Stimulated activated CD4-positive, alpha-beta T cell treated with anti-CD3 and anti-CD28 coated beads, Interleukin-2, amount 100 ng/mL, for 48 hours (primary cell): ENCODE data around the gene ITGAE.
"Not testable (repeated sequence)": the region's sequence is repeated elsewhere in the genome, so short reads cannot be mapped to it uniquely, and the experiment has no call there.

Experiments
- DNase-seq, 2 donors: peaks; one replicate each; pipeline ENCODE4 v3.0.0-alpha.2; 2020

Gene ITGAE, protein sequence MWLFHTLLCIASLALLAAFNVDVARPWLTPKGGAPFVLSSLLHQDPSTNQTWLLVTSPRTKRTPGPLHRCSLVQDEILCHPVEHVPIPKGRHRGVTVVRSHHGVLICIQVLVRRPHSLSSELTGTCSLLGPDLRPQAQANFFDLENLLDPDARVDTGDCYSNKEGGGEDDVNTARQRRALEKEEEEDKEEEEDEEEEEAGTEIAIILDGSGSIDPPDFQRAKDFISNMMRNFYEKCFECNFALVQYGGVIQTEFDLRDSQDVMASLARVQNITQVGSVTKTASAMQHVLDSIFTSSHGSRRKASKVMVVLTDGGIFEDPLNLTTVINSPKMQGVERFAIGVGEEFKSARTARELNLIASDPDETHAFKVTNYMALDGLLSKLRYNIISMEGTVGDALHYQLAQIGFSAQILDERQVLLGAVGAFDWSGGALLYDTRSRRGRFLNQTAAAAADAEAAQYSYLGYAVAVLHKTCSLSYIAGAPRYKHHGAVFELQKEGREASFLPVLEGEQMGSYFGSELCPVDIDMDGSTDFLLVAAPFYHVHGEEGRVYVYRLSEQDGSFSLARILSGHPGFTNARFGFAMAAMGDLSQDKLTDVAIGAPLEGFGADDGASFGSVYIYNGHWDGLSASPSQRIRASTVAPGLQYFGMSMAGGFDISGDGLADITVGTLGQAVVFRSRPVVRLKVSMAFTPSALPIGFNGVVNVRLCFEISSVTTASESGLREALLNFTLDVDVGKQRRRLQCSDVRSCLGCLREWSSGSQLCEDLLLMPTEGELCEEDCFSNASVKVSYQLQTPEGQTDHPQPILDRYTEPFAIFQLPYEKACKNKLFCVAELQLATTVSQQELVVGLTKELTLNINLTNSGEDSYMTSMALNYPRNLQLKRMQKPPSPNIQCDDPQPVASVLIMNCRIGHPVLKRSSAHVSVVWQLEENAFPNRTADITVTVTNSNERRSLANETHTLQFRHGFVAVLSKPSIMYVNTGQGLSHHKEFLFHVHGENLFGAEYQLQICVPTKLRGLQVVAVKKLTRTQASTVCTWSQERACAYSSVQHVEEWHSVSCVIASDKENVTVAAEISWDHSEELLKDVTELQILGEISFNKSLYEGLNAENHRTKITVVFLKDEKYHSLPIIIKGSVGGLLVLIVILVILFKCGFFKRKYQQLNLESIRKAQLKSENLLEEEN

DNA sequence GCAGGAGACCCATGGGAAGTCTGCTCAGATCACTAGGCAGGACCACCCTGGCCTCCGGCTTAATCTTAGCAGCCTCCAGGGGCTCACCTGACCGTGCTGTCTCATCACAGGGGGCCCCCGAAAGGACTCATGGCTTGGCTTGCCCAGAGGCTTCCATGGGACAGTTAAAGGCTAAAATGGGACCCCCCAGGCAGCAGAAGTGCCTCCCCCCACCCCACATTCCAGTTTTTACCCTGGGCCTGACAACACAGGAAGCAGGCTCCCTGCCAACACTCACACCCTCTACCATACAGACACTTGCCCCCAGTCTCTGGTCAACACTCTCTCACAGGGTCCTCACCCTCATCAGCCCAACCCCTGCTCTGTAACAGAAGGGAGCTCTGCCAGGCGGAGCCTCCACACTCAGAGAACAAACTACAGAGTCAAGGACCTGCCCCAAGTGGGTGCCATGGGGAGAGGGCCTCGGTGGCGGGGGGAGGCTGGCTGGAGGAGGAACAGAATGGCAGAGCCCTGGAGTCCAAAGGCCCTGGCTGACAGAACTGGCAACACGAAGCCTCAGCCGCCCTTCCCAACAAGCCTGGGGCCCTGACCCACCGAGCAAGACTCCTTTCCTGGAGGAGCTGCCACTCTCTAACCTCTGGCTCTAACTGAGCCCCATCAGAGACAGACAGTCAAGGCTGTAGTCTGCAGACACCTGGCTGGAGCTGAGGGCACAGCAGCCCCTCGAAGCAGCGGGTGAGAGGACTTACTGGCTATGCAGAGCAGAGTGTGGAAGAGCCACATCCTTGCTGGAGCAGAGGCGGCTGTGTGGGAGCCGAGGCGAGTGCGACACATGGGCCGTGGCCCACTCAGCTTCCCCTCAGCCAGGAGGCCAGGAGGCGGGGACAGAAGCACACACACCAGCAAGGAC, at the start of gene ITGAE:
Gene ITGAE (minus strand): TSS at position 827 of the 910 bp plus-strand sequence. CDS start 44 bp downstream, at position 783.
- no peak for DNase-seq

DNA sequence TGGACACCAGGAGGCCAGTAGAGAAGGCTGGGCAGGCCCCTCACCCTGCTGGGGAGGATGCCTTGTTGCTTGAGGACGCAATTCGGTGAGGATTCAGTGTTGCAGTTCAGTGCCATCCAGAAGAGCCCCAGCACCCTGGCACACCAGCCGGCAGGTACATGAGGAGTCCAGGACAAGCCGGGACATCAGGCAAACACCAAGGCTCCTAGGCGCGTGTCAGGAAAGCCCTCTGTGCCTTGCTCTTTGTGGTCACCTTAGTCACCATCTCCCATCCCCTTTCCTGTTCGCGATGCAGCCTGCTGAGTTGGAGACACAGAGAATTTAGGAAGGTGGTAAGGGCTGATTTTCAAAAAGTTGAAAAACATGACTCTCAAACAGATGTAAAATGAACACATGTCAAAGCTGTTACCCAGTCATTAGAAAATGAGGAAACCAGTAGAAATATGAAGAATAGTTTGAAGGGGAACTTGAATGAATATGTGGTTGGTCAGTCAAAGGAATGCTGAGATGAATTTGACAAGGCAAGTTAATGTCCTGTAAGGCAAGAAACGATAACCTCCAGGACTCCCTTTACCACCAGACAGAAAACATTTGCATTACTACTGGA, 47.3 kb upstream of the ITGAE start:
- no peak for DNase-seq

DNA sequence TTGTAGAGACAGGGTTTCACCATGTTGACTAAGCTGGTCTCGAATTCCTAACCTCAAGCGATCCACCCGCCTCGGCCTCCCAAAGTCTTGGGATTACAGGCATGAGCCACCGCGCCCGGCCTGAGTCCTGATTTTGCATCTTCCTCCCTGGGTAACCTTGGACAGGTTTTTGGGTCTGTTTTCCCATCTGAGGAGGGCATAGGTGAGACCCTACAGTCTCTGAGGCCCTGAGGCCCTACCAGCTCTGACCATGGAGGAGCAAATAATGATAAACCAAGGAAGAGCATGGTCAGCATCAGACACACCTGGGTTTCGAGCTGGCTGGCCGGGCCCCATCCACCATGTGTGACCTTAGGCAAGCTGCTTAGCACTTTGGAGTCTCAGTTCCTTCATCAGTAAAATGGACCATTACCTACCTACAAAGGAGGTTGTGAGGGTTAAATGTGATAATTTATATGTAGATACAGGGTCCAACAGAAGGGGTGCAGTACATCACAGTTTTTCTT, 46.2 kb upstream of the ITGAE start:
- no peak for DNase-seq

DNA sequence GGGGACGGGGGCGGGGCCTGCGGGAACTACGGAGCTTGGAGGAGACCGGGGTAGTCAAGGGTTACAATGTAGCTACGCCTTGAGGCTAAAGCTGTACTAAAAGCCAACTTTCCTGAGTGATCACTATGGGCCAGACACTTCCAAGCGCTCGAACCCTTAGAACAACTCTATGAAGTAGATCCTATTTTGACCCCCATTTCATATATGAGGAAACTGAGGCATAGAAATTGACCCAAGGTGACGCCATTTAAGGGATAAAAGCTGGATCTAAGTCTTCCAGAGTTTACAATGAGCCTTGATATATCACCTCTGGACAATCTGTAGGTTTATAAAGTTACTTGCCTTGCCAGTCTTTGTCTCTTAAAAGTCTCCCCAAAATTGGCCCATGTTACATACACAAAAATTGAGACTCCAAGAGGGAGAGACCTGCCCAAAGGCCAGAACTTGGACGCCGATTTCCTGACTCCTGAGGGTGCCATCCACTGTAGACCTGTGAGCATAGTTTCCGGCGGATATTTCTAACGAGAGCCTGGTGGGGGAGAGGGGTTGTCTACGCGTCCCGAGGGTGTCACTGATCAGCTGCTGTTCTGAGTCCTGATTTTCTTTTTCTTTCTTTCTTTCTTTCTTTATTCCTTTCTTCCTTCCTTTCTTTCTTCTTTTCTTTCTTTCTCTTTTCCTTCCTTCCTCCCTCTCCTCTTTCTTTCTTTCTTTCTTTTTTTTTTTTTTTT, 45.6 kb upstream of the ITGAE start:
- no peak for DNase-seq

DNA sequence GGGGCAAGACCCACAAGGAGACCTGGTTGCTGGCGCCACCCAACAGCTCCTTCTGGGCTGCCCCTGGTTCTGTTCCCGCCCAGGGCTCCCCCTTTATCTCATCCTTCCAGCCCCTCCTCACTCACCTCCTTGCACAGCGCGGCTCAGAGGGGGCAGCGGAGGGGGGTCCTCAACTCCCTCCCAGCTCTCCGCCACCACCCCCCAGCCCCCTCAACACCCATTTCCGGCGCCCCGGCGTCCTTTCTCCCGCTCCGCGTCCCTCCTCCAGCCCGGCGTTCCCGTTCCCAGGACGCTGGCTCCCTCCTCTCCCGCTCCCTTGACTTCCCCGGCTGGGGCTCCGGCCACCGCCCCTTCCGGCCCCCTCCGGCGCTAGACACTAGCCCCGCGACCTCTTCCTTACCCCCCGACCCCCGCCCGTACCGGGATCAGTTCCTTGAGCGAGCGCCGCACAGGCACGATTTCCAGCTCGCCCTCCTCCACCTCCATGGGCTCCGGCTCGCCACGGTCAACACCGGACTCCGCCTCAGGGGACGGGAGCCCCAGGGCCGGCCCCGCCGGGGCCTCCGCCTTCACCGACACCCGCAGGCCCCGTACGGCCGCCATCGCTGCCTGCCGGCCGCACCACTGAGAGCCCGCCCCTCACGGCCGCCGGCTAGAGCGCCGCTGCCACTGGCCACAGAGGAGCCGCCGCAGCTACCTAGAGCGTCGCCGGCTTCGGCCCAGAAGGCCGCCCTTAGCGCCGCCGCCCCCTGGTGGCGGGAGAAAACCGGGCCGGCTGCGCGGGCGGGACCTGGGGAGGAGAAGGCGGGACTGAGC, 44.8 kb upstream of the ITGAE start, which contains the start of gene NCBP3:
Gene NCBP3 (minus strand): TSS at position 626 of the 816 bp plus-strand sequence. CDS start 23 bp downstream, at position 603.
- peak; percentile 89 to 96 for DNase-seq

DNA sequence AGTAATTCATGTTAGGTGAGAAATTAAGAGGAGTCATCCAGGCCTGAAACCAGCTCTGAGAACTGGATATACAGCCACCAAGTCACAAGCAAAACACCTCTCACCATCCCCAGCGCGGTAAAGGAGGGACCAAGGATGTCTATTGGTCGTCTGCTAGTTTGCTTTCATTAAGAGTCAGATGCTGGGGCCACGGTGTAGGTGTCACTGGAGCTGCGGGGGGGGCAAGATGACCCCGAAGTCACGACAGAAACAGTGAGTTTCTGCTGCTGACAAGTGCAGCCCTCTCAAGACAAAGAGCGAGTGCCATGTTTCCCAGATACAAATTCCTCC, 44.3 kb upstream of the ITGAE start:
- DNase-seq, result peak; percentile 37

DNA sequence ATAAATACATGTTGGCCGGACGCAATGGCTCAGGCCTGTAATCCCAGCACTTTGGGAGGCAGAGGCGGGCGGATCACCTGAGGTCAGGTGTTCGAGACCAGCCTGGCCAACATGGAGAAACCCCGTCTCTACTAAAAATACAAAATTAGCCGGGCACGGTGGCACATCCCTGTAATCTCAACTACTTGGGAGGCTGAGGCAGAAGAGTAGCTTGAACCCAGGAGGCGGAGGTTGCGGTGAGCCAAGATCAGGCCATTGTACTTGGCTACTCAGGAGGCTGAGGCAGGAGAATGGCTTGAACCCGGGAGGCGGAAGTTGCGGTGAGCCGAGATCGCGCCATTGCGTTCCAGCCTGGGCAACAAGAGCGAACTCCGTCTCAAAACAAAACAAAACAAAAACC, 43.6 kb upstream of the ITGAE start:
- DNase-seq, result not testable (repeated sequence)

DNA sequence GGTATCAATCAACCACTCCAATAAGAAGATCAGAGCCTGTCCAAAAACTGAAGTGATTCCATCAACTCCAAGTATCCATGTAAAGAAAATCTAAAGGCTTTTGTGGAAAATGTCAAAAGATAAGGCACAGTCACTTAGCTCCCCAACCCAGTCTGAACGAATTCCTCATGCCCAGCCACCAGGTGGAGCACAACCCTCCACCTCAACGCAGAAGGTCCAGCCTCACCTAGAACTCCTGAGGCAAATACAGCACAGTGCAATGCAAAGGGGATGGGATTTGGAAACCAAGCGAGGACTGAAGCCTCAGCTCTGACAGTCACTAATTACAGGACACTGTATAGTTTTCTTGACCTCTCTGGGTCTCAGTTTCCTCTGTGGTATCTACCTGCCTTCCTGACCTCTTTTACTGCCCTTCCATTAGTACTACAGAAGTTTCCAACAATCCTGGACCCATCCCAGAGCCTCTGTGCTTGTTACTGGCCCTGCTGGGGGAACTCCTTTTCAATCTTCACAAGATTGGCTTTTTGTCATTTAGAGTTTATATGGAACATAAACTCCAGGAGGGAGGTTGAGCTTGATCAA, 43.0 kb upstream of the ITGAE start:
- DNase-seq, result peak; percentile 25 to 32

DNA sequence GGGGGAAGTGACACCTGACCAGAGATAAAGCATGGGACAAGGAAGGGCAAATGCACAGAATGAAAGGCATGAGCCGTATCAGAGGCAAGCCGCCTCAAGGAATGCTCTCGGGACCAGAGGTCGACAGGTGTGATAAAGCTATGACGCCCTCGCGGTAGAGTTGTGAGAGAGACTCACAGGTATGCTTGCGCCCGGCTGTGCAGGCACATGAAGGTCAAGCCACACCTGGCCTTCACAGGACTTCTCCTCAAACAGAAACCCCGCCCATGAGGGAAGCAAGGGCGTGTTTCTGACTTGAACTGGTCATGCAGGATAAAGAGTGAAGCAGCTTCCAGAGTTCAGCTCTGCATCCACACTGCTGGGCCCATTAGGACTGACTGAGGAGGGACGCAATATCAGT, 37.2 kb upstream of the ITGAE start:
- DNase-seq, result no peak

DNA sequence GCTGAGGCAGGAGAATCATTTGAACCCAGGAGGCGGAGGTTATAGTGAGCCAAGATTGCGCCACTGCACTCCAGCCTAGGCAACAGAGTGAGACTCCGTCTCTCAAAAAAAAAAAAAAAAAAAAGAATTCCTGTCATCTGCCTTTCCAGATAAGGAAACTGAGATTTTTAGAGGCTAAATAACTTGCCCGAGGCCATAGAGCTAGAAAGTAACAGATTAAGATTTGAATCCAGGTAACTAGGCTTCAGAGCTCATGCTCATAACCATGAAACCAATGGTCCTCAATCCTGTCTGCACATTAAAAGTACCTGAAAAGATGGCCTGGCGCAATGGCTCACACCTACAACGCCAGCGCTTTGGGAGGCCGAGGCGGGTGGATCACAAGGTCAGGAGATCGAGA, 35.6 kb upstream of the ITGAE start:
- no peak for DNase-seq

DNA sequence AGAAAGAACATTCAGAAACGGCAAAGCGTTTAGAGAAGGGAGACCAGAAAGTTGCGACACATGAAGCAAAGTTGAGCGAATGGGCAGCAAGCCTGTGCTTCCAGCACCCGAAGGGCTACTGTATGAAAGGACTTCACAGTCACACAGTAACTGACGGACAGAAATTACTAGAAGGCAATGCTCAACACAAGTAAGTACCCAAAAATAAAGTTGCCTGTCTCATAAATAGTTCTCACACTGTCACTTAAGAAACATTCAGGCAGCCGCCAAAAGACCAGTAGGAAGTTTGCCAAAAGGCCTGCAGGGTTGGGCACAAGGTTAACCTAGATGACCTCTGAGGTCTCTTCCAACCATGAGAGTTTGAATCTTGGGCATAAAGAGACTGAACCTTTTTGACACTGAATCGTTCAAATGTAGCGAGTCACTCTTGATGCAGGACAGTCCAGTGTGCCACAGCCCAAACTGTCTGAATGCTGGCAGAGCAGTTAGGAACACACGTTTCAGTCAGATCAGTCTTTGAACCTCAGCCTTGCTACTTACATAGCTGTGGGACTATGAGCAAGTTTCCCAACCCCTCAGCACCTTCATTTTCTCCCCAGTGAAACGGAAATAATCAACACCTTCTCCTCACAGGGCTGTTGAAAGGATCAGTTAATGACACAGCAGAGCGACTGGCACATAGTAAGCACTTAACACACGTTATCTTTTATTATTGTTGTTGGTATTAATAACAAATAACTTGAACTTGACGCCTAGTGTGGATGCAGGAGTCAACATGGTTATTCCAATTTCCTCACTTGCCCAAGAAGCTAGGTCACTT, 34.6 kb upstream of the ITGAE start:
- DNase-seq, result no peak

DNA sequence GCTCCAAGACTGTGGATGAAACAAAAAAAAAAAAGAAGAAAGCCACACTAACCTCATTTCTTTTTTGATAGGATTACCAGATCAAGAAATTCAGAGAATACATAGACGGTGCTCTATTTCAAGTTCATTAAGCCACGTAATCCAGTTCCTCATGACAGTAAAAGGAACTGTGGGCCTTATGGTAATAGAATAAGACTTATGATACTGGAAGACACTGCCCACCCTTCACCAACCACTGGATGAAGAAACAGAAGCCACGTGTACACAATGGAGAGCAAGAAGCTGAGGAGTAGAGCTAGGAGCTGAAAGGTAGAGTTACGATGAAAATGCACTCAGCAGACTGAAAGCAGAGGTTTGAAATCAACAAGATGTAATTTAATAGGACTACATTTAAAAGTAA, 33.8 kb upstream of the ITGAE start:
- DNase-seq, result no peak

DNA sequence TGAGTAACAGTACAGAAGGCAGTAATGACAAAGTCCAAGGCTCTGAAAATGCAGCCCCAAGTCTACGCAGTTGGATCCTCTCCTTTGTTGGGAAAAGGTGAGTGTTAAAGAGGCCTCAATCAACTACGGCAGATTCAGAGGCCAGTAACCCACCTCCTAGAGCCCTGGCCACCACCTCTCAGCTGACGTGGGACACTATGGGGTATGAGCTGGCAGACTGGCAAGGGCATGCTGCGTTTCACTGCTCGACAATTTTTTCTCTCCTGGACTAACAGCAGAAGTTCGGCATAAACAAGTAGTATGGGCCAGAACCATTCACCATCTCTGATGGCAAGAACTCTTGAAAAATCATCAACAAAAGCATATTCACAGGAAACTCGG, 27.9 kb upstream of the ITGAE start:
- no peak for DNase-seq

DNA sequence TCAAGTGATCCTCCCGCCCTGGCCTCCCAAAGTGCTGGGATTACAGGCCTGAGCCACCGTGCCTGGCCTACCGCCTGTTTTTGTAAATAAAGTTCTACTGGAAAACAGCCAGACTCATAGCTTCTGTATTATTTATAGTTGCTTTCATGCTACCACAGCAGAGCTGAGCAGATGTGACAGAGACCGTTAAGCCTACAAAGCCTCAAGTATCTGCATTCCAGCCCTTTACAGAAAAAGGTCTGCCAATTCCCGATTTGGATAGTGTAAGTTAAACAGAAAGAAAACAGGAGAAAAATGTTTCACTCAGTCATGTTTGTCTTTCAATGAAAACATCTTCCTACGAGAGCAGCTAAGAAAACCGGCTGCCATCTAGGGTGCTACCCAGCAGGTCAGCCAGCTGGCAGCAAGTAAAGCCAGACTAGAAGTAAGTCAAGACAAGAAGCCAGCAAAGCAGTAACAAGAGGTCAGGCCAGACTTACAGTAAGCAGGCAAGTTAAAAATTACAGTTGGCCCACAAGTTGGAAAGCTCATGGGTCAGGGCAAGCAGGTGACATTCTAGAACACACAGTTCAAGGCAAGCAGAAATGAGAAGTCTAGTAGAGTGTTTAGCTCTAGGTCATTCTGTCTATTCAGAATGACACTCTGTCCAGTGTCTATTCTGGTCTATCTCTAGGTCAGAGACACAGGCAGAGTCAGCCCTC, 27.3 kb upstream of the ITGAE start:
- DNase-seq, result no peak

DNA sequence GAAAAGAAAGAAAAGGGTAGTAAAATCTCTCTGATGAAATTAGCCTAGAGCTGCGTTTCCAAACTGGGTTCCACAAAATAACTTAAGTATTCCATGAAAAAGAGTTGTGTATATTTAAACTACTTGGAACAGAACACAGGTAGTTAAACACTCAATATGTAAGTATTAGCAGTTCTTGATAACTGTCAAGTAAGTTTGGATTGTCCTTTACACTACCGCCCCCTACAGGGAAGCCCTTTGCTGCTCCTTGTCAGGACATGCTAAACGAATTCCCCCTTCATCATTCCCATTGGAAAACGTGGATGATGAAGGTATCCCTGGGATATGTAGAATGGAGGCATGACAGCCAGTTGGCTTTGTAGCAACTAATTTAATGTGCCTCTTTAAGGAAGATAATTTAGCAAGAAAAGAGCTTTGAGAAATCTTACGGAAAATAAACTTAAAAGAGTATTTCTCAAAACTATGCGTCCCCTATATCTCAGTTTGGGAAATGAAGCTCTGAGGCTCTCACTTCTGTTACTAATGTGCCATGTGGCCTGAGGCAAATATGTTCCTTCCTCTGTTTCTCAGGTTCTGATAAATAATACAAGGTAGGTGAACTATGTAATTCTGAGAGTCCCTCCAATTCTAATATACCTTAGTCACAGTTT, 26.3 kb upstream of the ITGAE start:
- DNase-seq, result peak; percentile 66 to 69

DNA sequence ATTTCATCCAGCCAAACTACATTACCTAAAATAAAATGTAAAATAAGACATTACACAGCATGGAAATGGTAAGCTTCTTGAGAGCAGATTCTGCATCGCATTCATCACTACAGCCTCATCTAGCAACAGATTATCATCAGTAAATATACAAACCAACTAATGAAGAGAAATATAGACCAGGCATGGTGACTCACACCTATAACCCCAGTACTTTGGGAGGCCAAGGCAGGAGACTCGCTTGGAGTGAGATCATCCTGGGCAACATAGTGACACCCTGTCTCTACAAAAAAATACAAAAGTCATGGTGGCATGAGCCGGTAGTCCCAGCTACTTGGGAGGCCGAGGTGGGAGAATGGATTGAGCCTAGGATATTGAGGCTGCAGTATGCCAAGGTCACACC, 25.2 kb upstream of the ITGAE start:
- no peak for DNase-seq

DNA sequence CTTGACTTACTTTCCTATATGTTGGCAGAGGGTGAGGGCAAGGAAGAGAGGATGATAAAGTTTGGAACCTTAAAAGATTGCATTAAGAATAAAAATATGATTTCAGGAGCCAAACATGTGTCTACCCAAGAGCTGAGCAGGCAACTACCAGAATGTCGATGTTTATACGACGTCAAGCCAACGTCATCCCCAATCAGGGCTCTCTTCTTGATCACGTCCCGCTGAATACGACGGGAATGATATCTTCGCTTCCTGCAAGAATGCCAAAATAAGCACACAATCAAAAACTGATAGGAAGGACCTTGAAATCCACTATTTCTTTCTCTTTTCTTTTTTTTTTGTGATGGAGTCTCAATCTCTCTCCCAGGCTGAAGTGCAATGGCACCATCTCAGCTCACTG, 20.1 kb upstream of the ITGAE start:
- no peak for DNase-seq

DNA sequence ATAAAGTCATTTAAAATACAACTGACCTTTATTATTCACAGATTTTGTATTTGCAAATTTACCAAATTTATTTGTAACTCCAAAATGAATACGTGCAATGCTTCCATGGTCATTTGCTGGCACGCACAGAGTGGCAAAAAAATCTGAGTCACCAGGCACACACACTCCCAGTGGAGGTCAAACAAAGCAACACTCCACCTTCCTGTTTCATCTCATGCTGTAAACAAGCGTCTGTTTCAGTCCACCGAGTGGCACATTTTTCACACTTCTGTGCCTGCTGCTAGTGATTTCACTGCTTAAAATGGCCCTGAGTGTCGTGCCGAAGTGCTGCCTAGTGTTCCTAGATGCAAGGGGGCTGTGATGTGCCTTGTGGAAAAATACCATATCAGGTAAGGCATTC, 17.8 kb upstream of the ITGAE start:
- no peak for DNase-seq
